Hepatocyte (in vitro differentiated cells): ENCODE data around the gene CGAS. TPM values are rescaled to one million over a fixed set of nuclear protein-coding genes. Genes with fewer than 3 reads are reported as not detected.
A peak's percentile ranks its signal among the peaks of the same experiment; 100 is the strongest.

Source experiments
- DNase-seq: peaks from one replicate; pipeline ENCODE4 v3.0.0-alpha.2; 2016; ENCODE audit warnings: low spot score
- H2AFZ ChIP-seq: fragments of 200-600 bp; sonication (generic); 2 replicates; pipeline ENCODE4 v1.6.0; 2016; ENCODE audit warnings: antibody characterized with exemption, mild to moderate bottlenecking
- H3K27ac ChIP-seq: fragments of 200-600 bp; sonication (generic); 2 replicates; pipeline ENCODE4 v1.5.1; 2016; ENCODE audit warnings: mild to moderate bottlenecking
- H3K27me3 ChIP-seq: fragments of 200-600 bp; sonication (generic); 2 replicates; pipeline ENCODE4 v1.6.1; 2016
- H3K36me3 ChIP-seq: fragments of 200-600 bp; sonication (generic); replicated peaks from 2 replicates; pipeline ENCODE4 v1.5.1; 2016; ENCODE audit warnings: low read depth; ENCODE audit not compliant: insufficient read depth
- H3K4me1 ChIP-seq: fragments of 200-600 bp; sonication (generic); 2 replicates; pipeline ENCODE4 v1.5.1; 2016; ENCODE audit warnings: mild to moderate bottlenecking, moderate library complexity; ENCODE audit not compliant: insufficient read depth
- H3K4me2 ChIP-seq: fragments of 200-600 bp; sonication (generic); 2 replicates; pipeline ENCODE4 v1.6.0; 2016
- H3K4me3 ChIP-seq: fragments of 200-600 bp; sonication (generic); 2 replicates; pipeline ENCODE4 v1.5.1; 2016; ENCODE audit warnings: mild to moderate bottlenecking
- H3K79me2 ChIP-seq: fragments of 200-600 bp; sonication (generic); 2 replicates; pipeline ENCODE4 v1.6.0; 2017; ENCODE audit warnings: mild to moderate bottlenecking
- H3K9me2 ChIP-seq: fragments of 200-600 bp; sonication (generic); replicated peaks from 2 replicates; pipeline ENCODE4 v1.6.0; 2017; ENCODE audit warnings: mild to moderate bottlenecking; ENCODE audit not compliant: insufficient read depth
- H3K9me3 ChIP-seq: fragments of 200-600 bp; sonication (generic); 2 replicates; pipeline ENCODE4 v1.5.1; 2016; ENCODE audit warnings: low read depth, mild to moderate bottlenecking
- H4K20me1 ChIP-seq: fragments of 200-600 bp; sonication (generic); 2 replicates; pipeline ENCODE4 v1.6.0; 2016; ENCODE audit warnings: mild to moderate bottlenecking; ENCODE audit not compliant: insufficient read depth, poor library complexity, severe bottlenecking
- EZH2 ChIP-seq: fragments of 200-600 bp; sonication (generic); IDR thresholded peaks from 2 replicates; pipeline ENCODE4 v1.6.1; 2016; ENCODE audit warnings: antibody characterized with exemption, mild to moderate bottlenecking, borderline replicate concordance
- EZH2phosphoT487 ChIP-seq: fragments of 200-600 bp; sonication (generic); IDR thresholded peaks from one replicate; pipeline ENCODE4 v1.6.1; 2018; ENCODE audit warnings: antibody characterized with exemption, mild to moderate bottlenecking, low read depth, moderate library complexity; ENCODE audit not compliant: unreplicated experiment, severe bottlenecking
- WGBS: methylation state at CpG from one replicate; pipeline ENCODE4 v1.1.6; 2016; ENCODE audit warnings: low lambda C conversion rate; ENCODE audit errors: missing lambda C conversion rate; 5-methylcytosine and 5-hydroxymethylcytosine counted together
- polyA plus RNA-seq: library from polyadenylated mRNA; unstranded; fragments of >200 nt; fragmentation: Nextera tagmentation; extraction: Ambion mirVana; gene quantifications from 2 replicates; pipeline ENCODE4 v1.2.1, GENCODE V29; 2016
- total RNA-seq: library from RNA; depleted of rRNA; stranded (reverse); fragments of >200 nt; gene quantifications from 2 replicates; pipeline ENCODE4 v1.2.3, GENCODE V29; 2014
- TF ChIP-seq, protein P1 (sequence below): fragments of 200-600 bp; sonication (generic); IDR thresholded peaks from 2 replicates; pipeline ENCODE4 v1.5.1; 2016; ENCODE audit warnings: antibody characterized with exemption, mild to moderate bottlenecking; ENCODE audit not compliant: poor library complexity

The CGAS gene
- total RNA-seq, result 0.50 and 1.0 TPM in 2 replicates
- 0.18 and 0.35 TPM in 2 replicates for polyA plus RNA-seq

DNA sequence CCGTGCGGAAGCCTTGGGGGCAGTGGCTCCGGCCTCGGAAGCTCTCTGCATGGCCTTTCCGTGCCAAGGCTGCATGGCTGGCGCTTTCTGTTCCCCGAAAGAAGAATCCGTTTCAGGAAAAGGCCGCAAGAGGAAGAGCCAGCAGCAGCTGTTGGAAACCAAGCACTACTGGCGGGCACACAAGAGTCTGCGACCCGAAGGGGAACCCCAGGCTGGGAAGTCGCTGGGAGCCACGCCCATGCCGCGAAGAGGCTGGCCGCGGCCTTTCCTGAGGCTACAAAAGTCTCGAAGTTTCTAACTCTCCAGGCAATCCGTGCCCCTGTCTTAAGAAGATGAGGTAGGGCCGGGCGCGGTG, at the start of gene CGAS:
CGAS (minus strand) TSS at position 191 of the 355 bp plus-strand sequence; CDS start at position 75, 116 bp downstream.
- Histone ChIP-seq H3K9me2 (no peaks in the 10 kb centered on the region), H3K4me3 (peak within 1 kb of the TSS; percentile 36), H3K9me3 (no peaks in the 10 kb centered on the region), H3K79me2 (no peaks in the 10 kb centered on the region), H2AFZ (peak within 1 kb of the TSS; percentile 89), H3K27me3 (peaks cover 20% of the 10 kb centered on the region), H4K20me1 (no peaks in the 10 kb centered on the region), H3K27ac (no peak within 1 kb of the TSS), H3K4me1 (peaks cover 6% of the 10 kb centered on the region), H3K36me3 (no peaks in the 10 kb centered on the region), H3K4me2 (peak within 1 kb of the TSS; percentile 91)
- no peak for TF ChIP-seq EZH2phosphoT487
- TF ChIP-seq, protein P1, sequence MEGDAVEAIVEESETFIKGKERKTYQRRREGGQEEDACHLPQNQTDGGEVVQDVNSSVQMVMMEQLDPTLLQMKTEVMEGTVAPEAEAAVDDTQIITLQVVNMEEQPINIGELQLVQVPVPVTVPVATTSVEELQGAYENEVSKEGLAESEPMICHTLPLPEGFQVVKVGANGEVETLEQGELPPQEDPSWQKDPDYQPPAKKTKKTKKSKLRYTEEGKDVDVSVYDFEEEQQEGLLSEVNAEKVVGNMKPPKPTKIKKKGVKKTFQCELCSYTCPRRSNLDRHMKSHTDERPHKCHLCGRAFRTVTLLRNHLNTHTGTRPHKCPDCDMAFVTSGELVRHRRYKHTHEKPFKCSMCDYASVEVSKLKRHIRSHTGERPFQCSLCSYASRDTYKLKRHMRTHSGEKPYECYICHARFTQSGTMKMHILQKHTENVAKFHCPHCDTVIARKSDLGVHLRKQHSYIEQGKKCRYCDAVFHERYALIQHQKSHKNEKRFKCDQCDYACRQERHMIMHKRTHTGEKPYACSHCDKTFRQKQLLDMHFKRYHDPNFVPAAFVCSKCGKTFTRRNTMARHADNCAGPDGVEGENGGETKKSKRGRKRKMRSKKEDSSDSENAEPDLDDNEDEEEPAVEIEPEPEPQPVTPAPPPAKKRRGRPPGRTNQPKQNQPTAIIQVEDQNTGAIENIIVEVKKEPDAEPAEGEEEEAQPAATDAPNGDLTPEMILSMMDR, result no peak
- WGBS, result 45% methylated on average over 23 of the region's 23 CpGs
- peak; percentile 37 for DNase-seq

DNA sequence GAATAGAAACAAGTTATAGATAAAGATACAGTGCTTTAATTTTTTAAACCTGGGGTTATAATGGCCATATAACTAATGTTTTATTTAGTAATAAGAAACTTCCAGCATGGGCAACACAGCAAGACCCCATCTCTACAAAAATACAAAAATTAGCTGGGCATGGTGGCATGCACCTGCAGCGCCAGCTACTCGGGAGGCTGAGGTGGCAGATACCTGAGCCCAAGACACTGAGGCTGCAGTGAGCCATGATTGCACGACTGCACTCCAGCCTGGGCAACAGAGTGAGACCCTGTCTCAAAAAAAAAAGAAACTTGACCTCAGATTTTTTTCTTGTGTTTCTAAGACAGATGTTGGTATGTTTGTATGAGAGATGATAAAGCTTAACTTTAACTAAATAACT, 45.8 kb upstream of the CGAS start:
- H3K9me2 ChIP-seq, result no peaks in the 10 kb centered on the region
- no peaks in the 10 kb centered on the region for H3K36me3 ChIP-seq

DNA sequence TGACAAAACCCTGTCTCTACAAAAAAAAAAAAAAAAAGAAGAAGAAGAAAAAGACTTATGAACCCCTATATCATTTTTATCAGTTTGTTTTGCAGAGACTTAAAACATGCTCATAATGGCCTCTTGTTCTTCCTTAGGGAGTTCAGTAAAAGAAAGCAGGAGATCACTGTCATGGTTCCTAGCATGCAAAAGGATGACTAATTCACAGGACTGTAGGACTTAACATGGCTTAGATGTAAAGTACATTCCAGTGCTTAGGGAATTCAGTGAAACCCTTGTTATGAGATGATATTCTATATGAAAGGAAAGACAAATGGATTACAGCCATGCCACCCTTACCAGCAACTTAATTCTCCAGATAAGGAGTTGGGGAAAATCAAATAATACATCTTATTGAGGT, 39.3 kb upstream of the CGAS start:
- no peaks in the 10 kb centered on the region for H3K27me3 ChIP-seq
- H3K4me1 ChIP-seq, result no peaks in the 10 kb centered on the region
- no peak for DNase-seq
- H3K79me2 ChIP-seq, result no peaks in the 10 kb centered on the region
- H3K4me3 ChIP-seq, result no peak overlapping the region
- H2AFZ ChIP-seq, result no peak overlapping the region
- no peak overlapping the region for H3K27ac ChIP-seq
- no peaks in the 10 kb centered on the region for H3K9me2 ChIP-seq
- H3K36me3 ChIP-seq, result no peaks in the 10 kb centered on the region
- H3K9me3 ChIP-seq, result no peaks in the 10 kb centered on the region
- H3K4me2 ChIP-seq, result no peak overlapping the region
- H4K20me1 ChIP-seq, result no peaks in the 10 kb centered on the region
- TF ChIP-seq EZH2phosphoT487 (no peak), EZH2 (no peak)
- TF ChIP-seq, protein P1, result no peak

More for the DNA sequence above, 45.8 kb upstream of the CGAS start:
- Histone ChIP-seq H3K27me3 (no peaks in the 10 kb centered on the region), H3K27ac (no peak overlapping the region), H3K9me3 (no peaks in the 10 kb centered on the region), H4K20me1 (no peaks in the 10 kb centered on the region), H2AFZ (no peak overlapping the region), H3K4me1 (no peaks in the 10 kb centered on the region), H3K4me2 (no peak overlapping the region), H3K4me3 (no peak overlapping the region), H3K79me2 (no peaks in the 10 kb centered on the region)
- TF ChIP-seq EZH2 (no peak), EZH2phosphoT487 (no peak)
- TF ChIP-seq, protein P1, result no peak
- DNase-seq, result no peak
- WGBS, result 100% methylated on average over 3 of the region's 3 CpGs

DNA sequence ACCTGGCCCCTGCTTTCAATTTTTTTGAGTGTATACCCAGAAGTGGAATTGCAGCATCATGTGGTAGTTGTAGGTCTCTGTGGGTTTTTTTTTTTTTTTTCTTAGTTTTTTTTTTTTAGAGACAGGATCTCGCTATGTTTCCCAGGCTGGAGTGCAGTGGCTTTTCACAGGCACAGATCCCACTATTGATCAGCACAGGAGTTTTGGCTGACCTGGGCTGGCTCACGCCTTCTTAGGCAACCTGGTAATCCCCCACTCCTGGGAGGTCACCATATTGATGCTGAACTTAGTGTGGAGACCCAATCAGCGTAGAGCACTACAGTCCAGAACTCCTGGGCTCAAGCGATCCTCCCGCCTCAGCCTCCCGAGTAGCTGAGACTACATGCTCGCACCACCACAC, 35.4 kb upstream of the CGAS start:
- DNase-seq, result no peak
- Histone ChIP-seq H3K27me3 (no peaks in the 10 kb centered on the region), H4K20me1 (no peaks in the 10 kb centered on the region), H3K4me2 (no peak overlapping the region), H3K4me1 (no peaks in the 10 kb centered on the region), H3K79me2 (no peaks in the 10 kb centered on the region), H3K9me2 (no peaks in the 10 kb centered on the region), H2AFZ (no peak overlapping the region), H3K27ac (no peak overlapping the region), H3K9me3 (no peaks in the 10 kb centered on the region), H3K36me3 (no peaks in the 10 kb centered on the region), H3K4me3 (no peak overlapping the region)
- WGBS, result 91% methylated on average over 7 of the region's 7 CpGs
- no peak for TF ChIP-seq EZH2phosphoT487
- TF ChIP-seq EZH2, result no peak
- TF ChIP-seq, protein P1, result no peak
